ENCODE measurements around the gene HOXA3. TPM values are rescaled to one million over a fixed set of nuclear protein-coding genes. Genes with fewer than 3 reads are reported as not detected.

HOXA3 gene
- total RNA-seq, 1 experiment from 2014 or later = 50.5 TPM

DNA sequence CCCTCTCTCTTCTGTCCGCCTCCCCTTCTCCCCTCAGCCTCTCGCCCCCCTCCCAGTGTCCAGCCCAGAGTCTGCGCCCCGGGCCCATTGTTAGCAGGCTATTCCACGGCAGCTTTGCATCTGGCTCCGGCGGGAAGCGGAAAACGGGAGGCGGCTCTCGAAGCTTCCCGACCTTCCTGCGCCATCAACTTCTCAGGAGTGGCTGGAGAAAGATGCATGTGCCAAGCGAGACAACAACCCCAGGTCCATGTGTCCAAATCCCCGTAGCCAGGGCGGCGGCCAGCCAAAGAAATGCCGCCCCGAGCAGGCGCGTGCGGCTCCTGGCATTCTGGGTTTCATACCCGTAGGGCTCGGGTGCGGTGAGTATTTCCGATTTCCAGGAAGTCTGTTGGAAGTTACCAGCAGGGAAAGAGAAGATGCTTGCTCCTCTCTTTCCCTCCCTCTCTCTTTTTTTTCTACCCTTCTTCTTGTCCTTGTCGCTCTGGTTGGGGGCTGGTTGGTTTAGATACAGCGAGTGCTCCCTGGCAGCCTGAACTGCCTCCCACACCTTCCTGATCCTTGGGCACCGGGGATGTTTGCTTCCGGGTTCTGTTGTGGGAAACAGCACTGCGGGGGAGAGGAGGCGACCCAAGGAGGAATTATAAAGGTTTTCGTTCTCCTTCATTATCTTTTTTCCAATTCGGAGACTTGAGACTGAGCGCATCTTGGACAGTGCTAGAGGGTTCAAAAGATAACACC is 48.7 kb downstream of the HOXA3 start:
- Histone ChIP-seq H2AFZ (no peak overlapping the region), H3K79me2 (ENCODE audit: low read depth) (peaks cover 25% of the 10 kb centered on the region), H3K4me1 (replicated peaks; ENCODE audit: insufficient read depth) (no peaks in the 10 kb centered on the region), H3K4me3 (no peak overlapping the region), H3F3A (ENCODE audit: insufficient read depth, low read depth) (peaks cover 40% of the 10 kb centered on the region), H3K27ac (no peak overlapping the region), H3K9me2 (ENCODE audit: insufficient read depth) (no peaks in the 10 kb centered on the region), H4K20me1 (ENCODE audit: insufficient read depth) (no peaks in the 10 kb centered on the region), H3K27me3 (ENCODE audit: insufficient read depth, low read depth) (no peaks in the 10 kb centered on the region), H3K4me2 (no peak overlapping the region), H3K9me3 (ENCODE audit: insufficient read depth, low read depth) (no peaks in the 10 kb centered on the region), H3K36me3 (ENCODE audit: low read depth) (peaks cover 25% of the 10 kb centered on the region)
- ChIA-PET POLR2A (ENCODE audit: unreplicated experiment) (no interaction called here), CTCF (no interaction called here)
- TF ChIP-seq CTCF (conservative IDR thresholded peaks at IDR 0.05) = no peak
- no peak for TF ChIP-seq EZH2 (IDR thresholded peaks at IDR 0.05; ENCODE audit: low read depth)
- BruUV-seq (replicated peaks) = no TSS peak
- DNase-seq = no peak
- intact Hi-C loops (cut with micrococcal nuclease; ENCODE audit: unreplicated experiment) = no loop called here

GRCh38 chr7:27102581-27103442 is 49.6 kb downstream of the HOXA3 start, which contains the start of gene HOXA2:
HOXA2 (minus strand) TSS chr7:27102683; CDS start chr7:27102500, 183 bp downstream.
- Histone ChIP-seq H3K36me3 (ENCODE audit: low read depth) (peaks cover 18% of the 10 kb centered on the region), H3K4me3 (no peak within 1 kb of the TSS), H3K27me3 (ENCODE audit: insufficient read depth, low read depth) (no peaks in the 10 kb centered on the region), H3F3A (ENCODE audit: insufficient read depth, low read depth) (peaks cover 39% of the 10 kb centered on the region), H2AFZ (no peak within 1 kb of the TSS), H3K4me2 (no peak within 1 kb of the TSS), H3K79me2 (ENCODE audit: low read depth) (peaks cover 16% of the 10 kb centered on the region), H3K9me2 (ENCODE audit: insufficient read depth) (no peaks in the 10 kb centered on the region), H3K4me1 (replicated peaks; ENCODE audit: insufficient read depth) (peaks cover 8% of the 10 kb centered on the region), H3K27ac (no peak within 1 kb of the TSS), H3K9me3 (ENCODE audit: insufficient read depth, low read depth) (no peaks in the 10 kb centered on the region), H4K20me1 (ENCODE audit: insufficient read depth) (no peaks in the 10 kb centered on the region)
- DNase-seq = no peak
- BruUV-seq (replicated peaks) = no TSS peak
- ChIA-PET POLR2A (ENCODE audit: unreplicated experiment) (no interaction called here), CTCF (no interaction called here)
- intact Hi-C loops (cut with micrococcal nuclease; ENCODE audit: unreplicated experiment) = no loop called here
- no peak for TF ChIP-seq CTCF (conservative IDR thresholded peaks at IDR 0.05)
- no peak for TF ChIP-seq EZH2 (IDR thresholded peaks at IDR 0.05; ENCODE audit: low read depth)

DNA sequence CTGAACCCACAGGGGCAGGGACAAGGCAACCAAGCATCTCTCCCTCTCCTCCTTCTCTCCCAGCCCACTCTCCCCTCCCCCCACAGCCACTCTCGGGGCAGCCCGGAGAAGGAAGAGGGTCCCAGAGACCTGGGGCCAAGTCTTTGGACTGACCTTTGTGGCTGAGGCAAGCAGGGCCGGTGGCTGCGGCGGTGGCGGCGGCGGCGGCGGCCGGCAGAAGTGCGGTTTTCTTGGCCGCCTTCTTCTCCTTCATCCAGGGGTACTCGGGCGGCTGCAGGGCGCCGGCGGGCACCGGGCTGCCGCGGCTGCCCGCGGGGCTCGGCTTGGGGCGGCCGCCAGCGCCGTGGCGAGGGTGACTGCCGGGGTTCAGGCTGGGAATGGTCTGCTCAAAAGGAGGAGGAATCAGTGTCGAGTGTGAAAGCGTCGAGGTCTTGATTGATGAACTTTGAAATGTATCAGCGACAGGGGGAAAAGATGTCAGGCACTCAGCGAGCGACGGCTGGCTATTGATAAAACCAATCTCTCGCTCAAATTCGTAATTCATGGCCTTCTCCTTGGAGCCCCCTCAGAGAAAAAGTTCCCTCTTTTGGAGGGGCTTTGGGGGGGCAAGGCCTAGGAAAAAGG is 50.3 kb downstream of the HOXA3 start:
- Histone ChIP-seq H3K4me3 (no peak overlapping the region), H3K4me2 (no peak overlapping the region), H3K4me1 (replicated peaks; ENCODE audit: insufficient read depth) (peaks cover 15% of the 10 kb centered on the region), H3K27me3 (ENCODE audit: insufficient read depth, low read depth) (no peaks in the 10 kb centered on the region), H3K79me2 (ENCODE audit: low read depth) (peaks cover 9% of the 10 kb centered on the region), H2AFZ (no peak overlapping the region), H3K9me2 (ENCODE audit: insufficient read depth) (no peaks in the 10 kb centered on the region), H3F3A (ENCODE audit: insufficient read depth, low read depth) (peaks cover 39% of the 10 kb centered on the region), H3K27ac (no peak overlapping the region), H3K36me3 (ENCODE audit: low read depth) (peaks cover 11% of the 10 kb centered on the region), H3K9me3 (ENCODE audit: insufficient read depth, low read depth) (no peaks in the 10 kb centered on the region), H4K20me1 (ENCODE audit: insufficient read depth) (no peaks in the 10 kb centered on the region)
- no peak for TF ChIP-seq CTCF (conservative IDR thresholded peaks at IDR 0.05)
- TF ChIP-seq EZH2 (IDR thresholded peaks at IDR 0.05; ENCODE audit: low read depth) = no peak
- no peak for DNase-seq
- intact Hi-C loops (cut with micrococcal nuclease; ENCODE audit: unreplicated experiment) = no loop called here
- POLR2A ChIA-PET (ENCODE audit: unreplicated experiment) = no interaction called here
- CTCF ChIA-PET = no interaction called here
- BruUV-seq (replicated peaks) = no TSS peak
